Panc1 (cell line): ENCODE results near the gene SIKE1. TPM values are rescaled to one million over a fixed set of nuclear protein-coding genes. Genes with fewer than 3 reads are reported as not detected.

Experiments
- ATAC-seq: fragments of 200-7000 bp; cut with Tn5 transposase; 2 replicates; pipeline ENCODE4 v1.9.1; 2020; ENCODE audit warnings: mild to moderate bottlenecking, moderate library complexity
- BruUV-seq: library from RNA; stranded (reverse); fragments of 400-500 nt; replicated peaks from 2 replicates; lab custom pipeline; 2021; lab: Mats Ljungman, UMichigan
- CTCF ChIA-PET: fragments of 300-600 bp; sonication (Branson Sonifier 250); formaldehyde crosslinking; loops from one replicate; lab custom pipeline; 2022; ENCODE audit warnings: antibody characterized with exemption; lab: Charles Lee
- POLR2A ChIA-PET: fragments of 300-600 bp; sonication (Branson Sonifier 250); formaldehyde crosslinking; loops from one replicate; lab custom pipeline; 2022; ENCODE audit warnings: antibody characterized with exemption; lab: Charles Lee
- DNase-seq: peaks from one replicate; pipeline ENCODE4 v3.0.0-alpha.2; 2010; ENCODE audit warnings: low read depth, low spot score
- H3K27ac ChIP-seq: 2 replicates; pipeline ENCODE4 v1.5.1; 2011; ENCODE audit warnings: mild to moderate bottlenecking, low read length, inconsistent platforms
- H3K27me3 ChIP-seq: fragments of 200-500 bp; sonication (Bioruptor generic); 2 replicates; pipeline ENCODE4 v1.6.0; 2014; ENCODE audit warnings: low read length, inconsistent platforms; ENCODE audit not compliant: control insufficient read depth, insufficient read depth
- H3K36me3 ChIP-seq: fragments of 200-500 bp; sonication (Bioruptor generic); 2 replicates; pipeline ENCODE4 v1.5.1; 2014; ENCODE audit warnings: inconsistent platforms, mild to moderate bottlenecking, low read length, moderate library complexity; ENCODE audit not compliant: control insufficient read depth, insufficient read depth
- H3K4me1 ChIP-seq: 2 replicates; pipeline ENCODE4 v1.5.1; 2011; ENCODE audit warnings: inconsistent platforms, mild to moderate bottlenecking, low read length, moderate library complexity; ENCODE audit not compliant: control insufficient read depth, insufficient read depth
- H3K4me3 ChIP-seq, 2 experiments: 2 replicates each; pipeline ENCODE4 v1.5.1; 2011 to 2012; ENCODE audit warnings: low read depth in 2 of 2, low read length in 2 of 2, mild to moderate bottlenecking in 2 of 2, inconsistent platforms in 1 of 2, moderate library complexity in 1 of 2
- H3K9me3 ChIP-seq: fragments of 200-500 bp; sonication (Bioruptor generic); 2 replicates; pipeline ENCODE4 v1.5.1; 2014; ENCODE audit warnings: low read depth, mild to moderate bottlenecking, inconsistent platforms, low read length, moderate library complexity; ENCODE audit not compliant: control insufficient read depth, insufficient read depth
- POLR2AphosphoS5 ChIP-seq: IDR thresholded peaks from 2 replicates; pipeline ENCODE4 v1.6.1; 2012; ENCODE audit warnings: mild to moderate bottlenecking, low read depth, low read length, moderate library complexity
- SIN3A ChIP-seq: IDR thresholded peaks from 2 replicates; pipeline ENCODE4 v1.6.1; 2012; ENCODE audit warnings: low read depth, mild to moderate bottlenecking, low read length, moderate library complexity, borderline replicate concordance; ENCODE audit not compliant: insufficient read depth
- TCF7L2 ChIP-seq: IDR thresholded peaks from 2 replicates; pipeline ENCODE4 v1.6.1; 2011; ENCODE audit warnings: mild to moderate bottlenecking, low read depth, low read length, inconsistent platforms
- in situ Hi-C: cut with HindIII; loops from 2 replicates; pipeline ENCODE4 v1.10.0; 2016; ENCODE audit warnings: low sequenced_read_pairs, low pct_unique_long_range_greater_than_20kb
- intact Hi-C: fragments of 100-400 bp; cut with micrococcal nuclease; formaldehyde crosslinking; loops from one replicate; pipeline ENCODE4 v1.10.0; 2022; ENCODE audit not compliant: unreplicated experiment
- total RNA-seq: library from RNA; stranded (reverse); gene quantifications from one replicate; pipeline ENCODE4 v1.2.1, GENCODE V29; 2021; ENCODE audit not compliant: unreplicated experiment
- TF ChIP-seq, protein P1 (sequence below), 2 experiments: IDR thresholded peaks; 2 replicates each; pipeline ENCODE4 v1.6.1; 2011 to 2012; ENCODE audit warnings: low read depth in 2 of 2, control low read depth in 1 of 2, low read length in 1 of 2, mild to moderate bottlenecking in 1 of 2, moderate library complexity in 1 of 2; ENCODE audit not compliant: insufficient read depth in 1 of 2
- TF ChIP-seq, protein P2 (sequence below): fragments of 450-650 bp; IDR thresholded peaks from 2 replicates; pipeline ENCODE4 v1.5.1; 2017; ENCODE audit warnings: mild to moderate bottlenecking

Gene SIKE1
- total RNA-seq, 1 experiment from 2014 or later, result 29.7 TPM

DNA sequence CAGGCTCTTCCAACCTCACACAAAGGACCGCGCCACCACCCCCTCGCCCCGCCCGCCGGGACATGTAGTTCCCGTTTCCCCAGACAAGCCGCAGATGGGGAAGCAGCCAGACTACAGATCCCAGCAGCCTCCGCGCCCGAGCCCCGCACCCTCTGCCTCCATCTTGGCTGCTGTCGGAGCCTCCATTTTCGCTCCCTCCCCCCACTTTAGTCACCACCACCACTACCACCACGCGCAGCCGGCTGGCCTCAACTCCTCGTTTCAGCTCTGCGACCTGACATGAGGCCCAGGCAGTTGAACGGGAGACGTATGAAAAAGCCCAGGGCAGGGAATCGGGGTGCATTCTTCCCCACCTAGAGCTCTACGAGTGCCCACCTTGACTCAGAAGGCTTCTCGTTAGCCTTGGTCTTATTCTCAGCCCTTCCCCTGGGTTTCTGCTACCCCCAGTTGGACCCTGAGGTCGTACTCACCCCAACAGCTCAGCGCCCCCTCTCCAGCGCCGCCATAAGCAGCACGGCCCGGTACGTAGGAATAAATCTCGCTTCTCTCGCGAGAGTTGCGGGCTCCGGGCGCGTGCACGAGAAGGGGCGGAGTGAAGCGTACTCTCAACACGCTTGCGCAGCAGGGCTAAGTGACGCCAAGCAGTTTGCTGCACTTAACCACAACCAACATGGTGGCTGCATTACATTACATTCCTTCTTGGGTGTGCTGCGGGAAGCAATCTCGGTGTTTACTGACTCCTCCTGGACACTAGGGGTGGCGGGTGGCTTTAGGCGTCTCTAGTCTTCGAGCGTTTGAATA lies 22.8 kb downstream of the SIKE1 start, which contains the start of gene CSDE1:
CSDE1 (minus strand) TSS at position 530 of the 801 bp plus-strand sequence. CDS start 18,094 bp downstream, outside the sequence.
- no TSS peak for BruUV-seq
- Histone ChIP-seq H3K27me3 (no peaks in the 10 kb centered on the region), H3K4me3 (peak within 1 kb of the TSS; percentile 89 to 98), H3K9me3 (no peaks in the 10 kb centered on the region), H3K27ac (peak within 1 kb of the TSS; percentile 99), H3K4me1 (peaks cover 26% of the 10 kb centered on the region), H3K36me3 (peaks cover 9% of the 10 kb centered on the region)
- ChIA-PET POLR2A (no interaction called here), CTCF (no interaction called here)
- TF ChIP-seq TCF7L2 (no peak), POLR2AphosphoS5 (peak; percentile 92), SIN3A (peak; percentile 70; the same call in 1 of the 2 replicates)
- TF ChIP-seq, protein P1, sequence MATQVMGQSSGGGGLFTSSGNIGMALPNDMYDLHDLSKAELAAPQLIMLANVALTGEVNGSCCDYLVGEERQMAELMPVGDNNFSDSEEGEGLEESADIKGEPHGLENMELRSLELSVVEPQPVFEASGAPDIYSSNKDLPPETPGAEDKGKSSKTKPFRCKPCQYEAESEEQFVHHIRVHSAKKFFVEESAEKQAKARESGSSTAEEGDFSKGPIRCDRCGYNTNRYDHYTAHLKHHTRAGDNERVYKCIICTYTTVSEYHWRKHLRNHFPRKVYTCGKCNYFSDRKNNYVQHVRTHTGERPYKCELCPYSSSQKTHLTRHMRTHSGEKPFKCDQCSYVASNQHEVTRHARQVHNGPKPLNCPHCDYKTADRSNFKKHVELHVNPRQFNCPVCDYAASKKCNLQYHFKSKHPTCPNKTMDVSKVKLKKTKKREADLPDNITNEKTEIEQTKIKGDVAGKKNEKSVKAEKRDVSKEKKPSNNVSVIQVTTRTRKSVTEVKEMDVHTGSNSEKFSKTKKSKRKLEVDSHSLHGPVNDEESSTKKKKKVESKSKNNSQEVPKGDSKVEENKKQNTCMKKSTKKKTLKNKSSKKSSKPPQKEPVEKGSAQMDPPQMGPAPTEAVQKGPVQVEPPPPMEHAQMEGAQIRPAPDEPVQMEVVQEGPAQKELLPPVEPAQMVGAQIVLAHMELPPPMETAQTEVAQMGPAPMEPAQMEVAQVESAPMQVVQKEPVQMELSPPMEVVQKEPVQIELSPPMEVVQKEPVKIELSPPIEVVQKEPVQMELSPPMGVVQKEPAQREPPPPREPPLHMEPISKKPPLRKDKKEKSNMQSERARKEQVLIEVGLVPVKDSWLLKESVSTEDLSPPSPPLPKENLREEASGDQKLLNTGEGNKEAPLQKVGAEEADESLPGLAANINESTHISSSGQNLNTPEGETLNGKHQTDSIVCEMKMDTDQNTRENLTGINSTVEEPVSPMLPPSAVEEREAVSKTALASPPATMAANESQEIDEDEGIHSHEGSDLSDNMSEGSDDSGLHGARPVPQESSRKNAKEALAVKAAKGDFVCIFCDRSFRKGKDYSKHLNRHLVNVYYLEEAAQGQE (IDR thresholded peaks at IDR 0.05; ENCODE audit: insufficient read depth in 1 of 2, low read depth in 2 of 2, low read length in 1 of 2), result no peak
- TF ChIP-seq, protein P2, sequence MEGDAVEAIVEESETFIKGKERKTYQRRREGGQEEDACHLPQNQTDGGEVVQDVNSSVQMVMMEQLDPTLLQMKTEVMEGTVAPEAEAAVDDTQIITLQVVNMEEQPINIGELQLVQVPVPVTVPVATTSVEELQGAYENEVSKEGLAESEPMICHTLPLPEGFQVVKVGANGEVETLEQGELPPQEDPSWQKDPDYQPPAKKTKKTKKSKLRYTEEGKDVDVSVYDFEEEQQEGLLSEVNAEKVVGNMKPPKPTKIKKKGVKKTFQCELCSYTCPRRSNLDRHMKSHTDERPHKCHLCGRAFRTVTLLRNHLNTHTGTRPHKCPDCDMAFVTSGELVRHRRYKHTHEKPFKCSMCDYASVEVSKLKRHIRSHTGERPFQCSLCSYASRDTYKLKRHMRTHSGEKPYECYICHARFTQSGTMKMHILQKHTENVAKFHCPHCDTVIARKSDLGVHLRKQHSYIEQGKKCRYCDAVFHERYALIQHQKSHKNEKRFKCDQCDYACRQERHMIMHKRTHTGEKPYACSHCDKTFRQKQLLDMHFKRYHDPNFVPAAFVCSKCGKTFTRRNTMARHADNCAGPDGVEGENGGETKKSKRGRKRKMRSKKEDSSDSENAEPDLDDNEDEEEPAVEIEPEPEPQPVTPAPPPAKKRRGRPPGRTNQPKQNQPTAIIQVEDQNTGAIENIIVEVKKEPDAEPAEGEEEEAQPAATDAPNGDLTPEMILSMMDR, result peak; percentile 34
- ATAC-seq (peak; percentile 98), DNase-seq (peak; percentile 82)
- intact Hi-C loops (no loop called here), in situ Hi-C loops (no loop called here)

DNA sequence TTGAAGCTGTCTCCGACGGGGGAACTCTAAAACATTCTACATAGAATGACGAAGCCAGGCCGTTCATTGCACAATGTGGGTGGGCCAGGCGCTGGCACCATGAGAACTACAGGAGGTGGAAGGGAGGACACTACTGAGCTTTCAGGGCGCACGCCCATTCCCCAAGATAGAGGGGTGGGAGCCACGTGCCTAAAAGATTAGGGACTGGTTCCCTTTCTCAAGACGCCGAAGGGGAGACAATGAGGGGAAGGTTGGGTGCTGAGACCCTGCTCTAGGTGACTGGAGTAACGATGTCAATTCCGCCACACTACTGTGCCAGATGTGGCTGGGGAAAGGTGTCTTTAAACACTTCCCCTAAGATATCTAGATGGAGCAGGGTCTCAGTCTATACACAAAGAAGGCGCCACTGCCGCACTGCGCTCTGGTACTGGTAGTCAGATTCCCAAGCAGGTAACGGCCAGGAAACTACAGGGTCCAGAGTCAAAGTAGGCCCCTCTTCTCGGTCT lies 23.5 kb downstream of the SIKE1 start:
- ChIA-PET POLR2A (no interaction called here), CTCF (no interaction called here)
- intact Hi-C loops (no loop called here), in situ Hi-C loops (no loop called here)
- ATAC-seq, result no peak
- no peaks in the 10 kb centered on the region for H3K27me3 ChIP-seq
- peaks cover 30% of the 10 kb centered on the region for H3K4me1 ChIP-seq
- no peaks in the 10 kb centered on the region for H3K9me3 ChIP-seq
- peak overlapping the region; percentile 99 for H3K27ac ChIP-seq
- no TSS peak for BruUV-seq
- H3K36me3 ChIP-seq, result peaks cover 9% of the 10 kb centered on the region
- TF ChIP-seq SIN3A (no peak), TCF7L2 (no peak), POLR2AphosphoS5 (no peak)
- TF ChIP-seq, protein P1 (IDR thresholded peaks at IDR 0.05; ENCODE audit: insufficient read depth in 1 of 2, low read depth in 2 of 2, low read length in 1 of 2), result no peak
- TF ChIP-seq, protein P2, result no peak
- no peak for DNase-seq
- peak overlapping the region; percentile 89 to 98 for H3K4me3 ChIP-seq
